K562 (cell line): ENCODE measurements around the gene TIMM22.

Source experiments
- GABPA ChIP-seq: fragments of 200-800 bp; sonication (Bioruptor generic); conservative IDR thresholded peaks from 2 replicates; pipeline ENCODE4 v1.6.1; 2016; ENCODE audit warnings: low read depth, missing genetic modification characterization, missing compliant biosample characterization
- GATAD2A ChIP-seq: fragments of 450-650 bp; IDR thresholded peaks from 2 replicates; pipeline ENCODE4 v1.6.1; 2017
- KLF16 ChIP-seq: IDR thresholded peaks from 2 replicates; pipeline ENCODE4 v1.6.1; 2016; ENCODE audit warnings: antibody characterized with exemption
- POLR2AphosphoS5 ChIP-seq: IDR thresholded peaks from 2 replicates; pipeline ENCODE4 v1.6.1; 2011; ENCODE audit warnings: mild to moderate bottlenecking, low read depth, low read length, moderate library complexity; ENCODE audit not compliant: control insufficient read depth, insufficient read depth
- SPI1 ChIP-seq: IDR thresholded peaks from 2 replicates; pipeline ENCODE4 v1.6.1; 2011; ENCODE audit warnings: low read depth, low read length, control low read depth, borderline replicate concordance
- TAF7 ChIP-seq: fragments of 450-650 bp; IDR thresholded peaks from 2 replicates; pipeline ENCODE4 v1.6.1; 2016; ENCODE audit warnings: missing genetic modification characterization, missing compliant biosample characterization
- ZNF224 ChIP-seq: sonication (generic); formaldehyde crosslinking; IDR thresholded peaks from 2 replicates; pipeline ENCODE4 v1.8.0; 2022; ENCODE audit warnings: mild to moderate bottlenecking, missing genetic modification reagents
- TF ChIP-seq, protein P1 (sequence below): sonication (generic); formaldehyde crosslinking; IDR thresholded peaks from 2 replicates; pipeline ENCODE4 v1.9.0; 2022; ENCODE audit warnings: mild to moderate bottlenecking, missing genetic modification reagents
- TF ChIP-seq, protein P2 (sequence below): fragments of 250-450 bp; sonication (Bioruptor Pico); IDR thresholded peaks from 2 replicates; pipeline ENCODE4 v1.5.0; 2020; ENCODE audit warnings: mild to moderate bottlenecking, borderline replicate concordance
- TF ChIP-seq, protein P3 (sequence below), 3 experiments: IDR thresholded peaks in 2 of 3; conservative IDR thresholded peaks in 1 of 3; 2 replicates each; pipeline ENCODE4 v1.5.1; 2011 to 2012; ENCODE audit warnings: low read length in 3 of 3, mild to moderate bottlenecking in 3 of 3, control low read depth in 2 of 3, improper control_type of control experiment in 1 of 3, inconsistent platforms in 1 of 3, low read depth in 1 of 3, mixed read lengths in 1 of 3, moderate library complexity in 1 of 3; ENCODE audit not compliant: insufficient read depth in 2 of 3
- TF ChIP-seq, protein P4 (sequence below): sonication (generic); formaldehyde crosslinking; IDR thresholded peaks from 2 replicates; pipeline ENCODE4 v1.8.0; 2022; ENCODE audit warnings: missing genetic modification reagents, mild to moderate bottlenecking, borderline replicate concordance
- TF ChIP-seq, protein P5 (sequence below): sonication (generic); formaldehyde crosslinking; IDR thresholded peaks from 2 replicates; pipeline ENCODE4 v1.8.0; 2022; ENCODE audit warnings: mild to moderate bottlenecking, low read depth, missing genetic modification reagents

DNA sequence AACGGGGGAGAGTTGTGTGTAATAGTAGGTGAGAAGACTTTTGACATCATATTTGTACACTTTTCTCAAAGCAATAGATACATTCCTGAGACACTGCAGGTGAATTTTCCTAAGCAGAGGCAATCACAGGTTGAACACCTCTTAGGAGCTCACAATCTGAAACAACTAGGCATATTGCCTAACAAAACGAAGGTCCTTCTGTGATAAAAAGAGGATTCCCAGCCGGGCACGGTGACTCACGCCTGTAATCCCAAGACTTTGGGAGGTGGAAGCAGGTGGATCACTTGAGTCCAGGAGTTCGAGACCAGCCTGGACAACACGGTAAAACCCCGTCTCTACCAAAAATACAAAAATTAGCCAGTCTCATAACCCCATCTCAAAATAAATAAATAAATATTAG is 34.8 kb upstream of the TIMM22 start:
- TF ChIP-seq, protein P1, sequence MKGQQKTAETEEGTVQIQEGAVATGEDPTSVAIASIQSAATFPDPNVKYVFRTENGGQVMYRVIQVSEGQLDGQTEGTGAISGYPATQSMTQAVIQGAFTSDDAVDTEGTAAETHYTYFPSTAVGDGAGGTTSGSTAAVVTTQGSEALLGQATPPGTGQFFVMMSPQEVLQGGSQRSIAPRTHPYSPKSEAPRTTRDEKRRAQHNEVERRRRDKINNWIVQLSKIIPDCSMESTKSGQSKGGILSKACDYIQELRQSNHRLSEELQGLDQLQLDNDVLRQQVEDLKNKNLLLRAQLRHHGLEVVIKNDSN, result no peak
- no peak for TF ChIP-seq POLR2AphosphoS5
- TF ChIP-seq GATAD2A, result no peak
- TF ChIP-seq SPI1, result no peak
- TF ChIP-seq, protein P2, sequence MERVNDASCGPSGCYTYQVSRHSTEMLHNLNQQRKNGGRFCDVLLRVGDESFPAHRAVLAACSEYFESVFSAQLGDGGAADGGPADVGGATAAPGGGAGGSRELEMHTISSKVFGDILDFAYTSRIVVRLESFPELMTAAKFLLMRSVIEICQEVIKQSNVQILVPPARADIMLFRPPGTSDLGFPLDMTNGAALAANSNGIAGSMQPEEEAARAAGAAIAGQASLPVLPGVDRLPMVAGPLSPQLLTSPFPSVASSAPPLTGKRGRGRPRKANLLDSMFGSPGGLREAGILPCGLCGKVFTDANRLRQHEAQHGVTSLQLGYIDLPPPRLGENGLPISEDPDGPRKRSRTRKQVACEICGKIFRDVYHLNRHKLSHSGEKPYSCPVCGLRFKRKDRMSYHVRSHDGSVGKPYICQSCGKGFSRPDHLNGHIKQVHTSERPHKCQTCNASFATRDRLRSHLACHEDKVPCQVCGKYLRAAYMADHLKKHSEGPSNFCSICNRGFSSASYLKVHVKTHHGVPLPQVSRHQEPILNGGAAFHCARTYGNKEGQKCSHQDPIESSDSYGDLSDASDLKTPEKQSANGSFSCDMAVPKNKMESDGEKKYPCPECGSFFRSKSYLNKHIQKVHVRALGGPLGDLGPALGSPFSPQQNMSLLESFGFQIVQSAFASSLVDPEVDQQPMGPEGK (CRISPR knock-in tag), result no peak
- TF ChIP-seq KLF16, result no peak
- no peak for TF ChIP-seq ZNF224 (CRISPR knock-in tag)
- TF ChIP-seq GABPA (tag), result no peak
- TF ChIP-seq, protein P3, sequence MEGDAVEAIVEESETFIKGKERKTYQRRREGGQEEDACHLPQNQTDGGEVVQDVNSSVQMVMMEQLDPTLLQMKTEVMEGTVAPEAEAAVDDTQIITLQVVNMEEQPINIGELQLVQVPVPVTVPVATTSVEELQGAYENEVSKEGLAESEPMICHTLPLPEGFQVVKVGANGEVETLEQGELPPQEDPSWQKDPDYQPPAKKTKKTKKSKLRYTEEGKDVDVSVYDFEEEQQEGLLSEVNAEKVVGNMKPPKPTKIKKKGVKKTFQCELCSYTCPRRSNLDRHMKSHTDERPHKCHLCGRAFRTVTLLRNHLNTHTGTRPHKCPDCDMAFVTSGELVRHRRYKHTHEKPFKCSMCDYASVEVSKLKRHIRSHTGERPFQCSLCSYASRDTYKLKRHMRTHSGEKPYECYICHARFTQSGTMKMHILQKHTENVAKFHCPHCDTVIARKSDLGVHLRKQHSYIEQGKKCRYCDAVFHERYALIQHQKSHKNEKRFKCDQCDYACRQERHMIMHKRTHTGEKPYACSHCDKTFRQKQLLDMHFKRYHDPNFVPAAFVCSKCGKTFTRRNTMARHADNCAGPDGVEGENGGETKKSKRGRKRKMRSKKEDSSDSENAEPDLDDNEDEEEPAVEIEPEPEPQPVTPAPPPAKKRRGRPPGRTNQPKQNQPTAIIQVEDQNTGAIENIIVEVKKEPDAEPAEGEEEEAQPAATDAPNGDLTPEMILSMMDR (IDR thresholded peaks at IDR 0.05 in 2 of 3, conservative IDR thresholded peaks at IDR 0.05 in 1 of 3; ENCODE audit: insufficient read depth in 2 of 3, low read depth in 1 of 3, low read length in 3 of 3), result no peak
- TF ChIP-seq, protein P4, sequence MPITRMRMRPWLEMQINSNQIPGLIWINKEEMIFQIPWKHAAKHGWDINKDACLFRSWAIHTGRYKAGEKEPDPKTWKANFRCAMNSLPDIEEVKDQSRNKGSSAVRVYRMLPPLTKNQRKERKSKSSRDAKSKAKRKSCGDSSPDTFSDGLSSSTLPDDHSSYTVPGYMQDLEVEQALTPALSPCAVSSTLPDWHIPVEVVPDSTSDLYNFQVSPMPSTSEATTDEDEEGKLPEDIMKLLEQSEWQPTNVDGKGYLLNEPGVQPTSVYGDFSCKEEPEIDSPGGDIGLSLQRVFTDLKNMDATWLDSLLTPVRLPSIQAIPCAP (CRISPR knock-in tag), result no peak
- TF ChIP-seq, protein P5, sequence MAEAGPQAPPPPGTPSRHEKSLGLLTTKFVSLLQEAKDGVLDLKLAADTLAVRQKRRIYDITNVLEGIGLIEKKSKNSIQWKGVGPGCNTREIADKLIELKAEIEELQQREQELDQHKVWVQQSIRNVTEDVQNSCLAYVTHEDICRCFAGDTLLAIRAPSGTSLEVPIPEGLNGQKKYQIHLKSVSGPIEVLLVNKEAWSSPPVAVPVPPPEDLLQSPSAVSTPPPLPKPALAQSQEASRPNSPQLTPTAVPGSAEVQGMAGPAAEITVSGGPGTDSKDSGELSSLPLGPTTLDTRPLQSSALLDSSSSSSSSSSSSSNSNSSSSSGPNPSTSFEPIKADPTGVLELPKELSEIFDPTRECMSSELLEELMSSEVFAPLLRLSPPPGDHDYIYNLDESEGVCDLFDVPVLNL (CRISPR knock-in tag), result no peak
- TF ChIP-seq TAF7 (tag), result no peak
